Measurements from ENCODE around the gene VAV3. TPM values are rescaled to one million over a fixed set of nuclear protein-coding genes. Genes with fewer than 3 reads are reported as not detected.

VAV3 gene
- total RNA-seq, 1 experiment from 2014 or later = 0.57 TPM

DNA sequence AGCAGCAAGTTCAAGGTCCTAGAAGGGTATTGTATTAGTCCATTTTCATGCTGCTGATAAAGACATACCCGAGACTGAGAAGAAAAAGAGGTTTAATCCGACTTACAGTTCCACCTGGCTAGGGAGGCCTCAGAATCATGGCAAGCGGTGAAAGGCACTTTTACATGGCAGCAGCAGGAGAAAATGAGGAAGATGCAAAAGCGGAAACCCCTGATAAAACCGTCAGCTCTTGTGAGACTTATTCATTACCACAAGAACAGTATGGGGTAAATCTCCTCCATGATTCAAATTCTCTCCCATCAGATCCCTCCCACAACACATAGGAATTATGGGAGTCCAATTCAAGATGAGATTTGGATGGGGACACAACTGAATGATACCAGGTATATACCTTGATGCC is 414.6 kb downstream of the VAV3 start:
- Histone ChIP-seq H3K4me1 (no peaks in the 10 kb centered on the region), H3K9me3 (no peaks in the 10 kb centered on the region), H3K36me3 (ENCODE audit: control insufficient read depth, insufficient read depth, low read length) (no peaks in the 10 kb centered on the region), H3K27me3 (replicated peaks; ENCODE audit: control insufficient read depth, insufficient read depth, low read length) (no peaks in the 10 kb centered on the region), H3K4me3 (ENCODE audit: low read depth, low read length) (no peak overlapping the region)
- Mint-ChIP-seq H3K4me3 (ENCODE audit: unreplicated experiment) (no peak overlapping the region), H3K4me1 (ENCODE audit: low read depth, unreplicated experiment) (no peaks in the 10 kb centered on the region), H3K36me3 (ENCODE audit: insufficient read depth, unreplicated experiment) (no peaks in the 10 kb centered on the region), H3K27ac (ENCODE audit: unreplicated experiment) (no peak overlapping the region), H3K9me3 (ENCODE audit: unreplicated experiment) (no peaks in the 10 kb centered on the region), H3K27me3 (ENCODE audit: insufficient read depth, unreplicated experiment) (no peaks in the 10 kb centered on the region)
- intact Hi-C loops (cut with micrococcal nuclease; ENCODE audit: unreplicated experiment) = no loop called here
- CTCF ChIA-PET = no interaction called here
- POLR2A ChIA-PET = no interaction called here
- BruUV-seq (replicated peaks) = no TSS peak
- TF ChIP-seq, protein P1, sequence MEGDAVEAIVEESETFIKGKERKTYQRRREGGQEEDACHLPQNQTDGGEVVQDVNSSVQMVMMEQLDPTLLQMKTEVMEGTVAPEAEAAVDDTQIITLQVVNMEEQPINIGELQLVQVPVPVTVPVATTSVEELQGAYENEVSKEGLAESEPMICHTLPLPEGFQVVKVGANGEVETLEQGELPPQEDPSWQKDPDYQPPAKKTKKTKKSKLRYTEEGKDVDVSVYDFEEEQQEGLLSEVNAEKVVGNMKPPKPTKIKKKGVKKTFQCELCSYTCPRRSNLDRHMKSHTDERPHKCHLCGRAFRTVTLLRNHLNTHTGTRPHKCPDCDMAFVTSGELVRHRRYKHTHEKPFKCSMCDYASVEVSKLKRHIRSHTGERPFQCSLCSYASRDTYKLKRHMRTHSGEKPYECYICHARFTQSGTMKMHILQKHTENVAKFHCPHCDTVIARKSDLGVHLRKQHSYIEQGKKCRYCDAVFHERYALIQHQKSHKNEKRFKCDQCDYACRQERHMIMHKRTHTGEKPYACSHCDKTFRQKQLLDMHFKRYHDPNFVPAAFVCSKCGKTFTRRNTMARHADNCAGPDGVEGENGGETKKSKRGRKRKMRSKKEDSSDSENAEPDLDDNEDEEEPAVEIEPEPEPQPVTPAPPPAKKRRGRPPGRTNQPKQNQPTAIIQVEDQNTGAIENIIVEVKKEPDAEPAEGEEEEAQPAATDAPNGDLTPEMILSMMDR (IDR thresholded peaks at IDR 0.05; ENCODE audit: insufficient read depth in 1 of 2, low read depth in 1 of 2, low read length in 1 of 2, severe bottlenecking in 1 of 2, unreplicated experiment in 1 of 2) = no peak
- no peak for DNase-seq

DNA sequence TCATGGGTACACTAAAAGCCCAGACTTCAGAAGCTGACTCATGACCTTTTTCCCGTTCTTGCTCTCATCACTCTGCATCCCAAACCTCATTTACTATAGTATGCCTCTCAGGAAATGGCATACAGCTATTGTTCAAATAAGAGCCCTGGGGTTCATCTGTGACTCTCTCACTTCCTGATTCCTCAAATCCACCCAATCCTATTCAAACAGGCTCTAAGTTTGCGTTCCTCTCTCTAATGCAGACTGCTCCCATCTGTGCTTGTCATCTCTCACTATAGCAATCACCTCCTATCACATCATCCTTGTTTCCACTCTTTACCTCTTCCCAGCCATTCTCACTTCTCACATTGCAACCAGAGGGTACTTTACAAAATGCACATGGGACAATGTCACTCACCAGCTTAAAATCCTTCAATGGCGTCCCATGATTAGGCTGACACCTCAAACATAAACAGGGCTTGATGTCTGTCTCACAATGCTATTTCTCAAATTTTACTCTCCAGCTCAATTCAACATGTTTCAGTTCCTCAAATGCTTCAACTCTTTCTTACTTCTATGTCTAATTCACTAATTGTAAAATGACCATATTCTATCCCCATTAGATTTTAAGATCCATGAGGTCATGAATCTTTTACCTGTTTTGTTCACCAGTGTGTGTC is 415.7 kb downstream of the VAV3 start:
- Mint-ChIP-seq H3K4me1 (ENCODE audit: low read depth, unreplicated experiment) (no peaks in the 10 kb centered on the region), H3K27ac (ENCODE audit: unreplicated experiment) (no peak overlapping the region), H3K27me3 (ENCODE audit: insufficient read depth, unreplicated experiment) (no peaks in the 10 kb centered on the region), H3K9me3 (ENCODE audit: unreplicated experiment) (no peaks in the 10 kb centered on the region), H3K36me3 (ENCODE audit: insufficient read depth, unreplicated experiment) (no peaks in the 10 kb centered on the region), H3K4me3 (ENCODE audit: unreplicated experiment) (no peak overlapping the region)
- H3K4me1 ChIP-seq = no peaks in the 10 kb centered on the region
- TF ChIP-seq, protein P1 (IDR thresholded peaks at IDR 0.05; ENCODE audit: insufficient read depth in 1 of 2, low read depth in 1 of 2, low read length in 1 of 2, severe bottlenecking in 1 of 2, unreplicated experiment in 1 of 2) = no peak
- DNase-seq = no peak
- H3K4me3 ChIP-seq (ENCODE audit: low read depth, low read length) = no peak overlapping the region
- intact Hi-C loops (cut with micrococcal nuclease; ENCODE audit: unreplicated experiment) = no loop called here
- no TSS peak for BruUV-seq (replicated peaks)
- no peaks in the 10 kb centered on the region for H3K36me3 ChIP-seq (ENCODE audit: control insufficient read depth, insufficient read depth, low read length)
- no peaks in the 10 kb centered on the region for H3K27me3 ChIP-seq (replicated peaks; ENCODE audit: control insufficient read depth, insufficient read depth, low read length)
- ChIA-PET CTCF (no interaction called here), POLR2A (no interaction called here)
- H3K9me3 ChIP-seq = no peaks in the 10 kb centered on the region

DNA sequence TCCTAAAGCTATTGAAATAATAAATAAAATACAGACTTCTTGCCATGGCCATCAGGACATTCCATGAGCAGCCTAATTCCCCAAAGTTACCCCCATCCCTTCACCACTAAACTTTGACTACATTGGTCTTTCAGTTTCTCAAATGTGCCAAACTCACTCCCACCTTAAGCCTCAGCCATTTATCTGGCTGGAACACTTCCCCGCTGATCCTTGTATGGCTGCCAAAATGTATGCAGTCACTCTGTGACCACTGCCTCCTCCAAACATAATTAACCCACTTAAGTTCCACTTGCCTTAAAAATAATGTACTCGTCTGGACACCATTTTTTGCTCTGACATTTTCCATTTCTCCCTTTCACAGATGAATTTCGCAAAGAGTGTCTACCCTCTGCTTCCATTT is 416.7 kb downstream of the VAV3 start:
- intact Hi-C loops (cut with micrococcal nuclease; ENCODE audit: unreplicated experiment) = no loop called here
- H3K27me3 Mint-ChIP-seq (ENCODE audit: insufficient read depth, unreplicated experiment) = no peaks in the 10 kb centered on the region
- BruUV-seq (replicated peaks) = no TSS peak
- H3K4me3 Mint-ChIP-seq (ENCODE audit: unreplicated experiment) = no peak overlapping the region
- H3K4me1 ChIP-seq = no peaks in the 10 kb centered on the region
- TF ChIP-seq, protein P1 (IDR thresholded peaks at IDR 0.05; ENCODE audit: insufficient read depth in 1 of 2, low read depth in 1 of 2, low read length in 1 of 2, severe bottlenecking in 1 of 2, unreplicated experiment in 1 of 2) = no peak
- H3K4me3 ChIP-seq (ENCODE audit: low read depth, low read length) = no peak overlapping the region
- ChIA-PET CTCF (no interaction called here), POLR2A (no interaction called here)
- no peaks in the 10 kb centered on the region for H3K9me3 ChIP-seq
- no peaks in the 10 kb centered on the region for H3K27me3 ChIP-seq (replicated peaks; ENCODE audit: control insufficient read depth, insufficient read depth, low read length)
- no peaks in the 10 kb centered on the region for H3K4me1 Mint-ChIP-seq (ENCODE audit: low read depth, unreplicated experiment)
- no peaks in the 10 kb centered on the region for H3K36me3 Mint-ChIP-seq (ENCODE audit: insufficient read depth, unreplicated experiment)
- no peaks in the 10 kb centered on the region for H3K9me3 Mint-ChIP-seq (ENCODE audit: unreplicated experiment)
- no peak for DNase-seq
- H3K27ac Mint-ChIP-seq (ENCODE audit: unreplicated experiment) = no peak overlapping the region
- H3K36me3 ChIP-seq (ENCODE audit: control insufficient read depth, insufficient read depth, low read length) = no peaks in the 10 kb centered on the region

Data from Caco-2 (cell line).